AG09319 (cell line): ENCODE measurements around the gene PRKCB.

Experiments used
- DNase-seq: peaks from one replicate; pipeline ENCODE4 v3.0.0-alpha.2; 2010; ENCODE audit warnings: low read depth; ENCODE audit errors: extremely low read depth
- TF ChIP-seq, protein P1 (sequence below): IDR thresholded peaks from 2 replicates; pipeline ENCODE4 v1.5.1; 2011; ENCODE audit warnings: low read depth, mild to moderate bottlenecking, inconsistent platforms, low read length, moderate library complexity

Gene PRKCB

DNA sequence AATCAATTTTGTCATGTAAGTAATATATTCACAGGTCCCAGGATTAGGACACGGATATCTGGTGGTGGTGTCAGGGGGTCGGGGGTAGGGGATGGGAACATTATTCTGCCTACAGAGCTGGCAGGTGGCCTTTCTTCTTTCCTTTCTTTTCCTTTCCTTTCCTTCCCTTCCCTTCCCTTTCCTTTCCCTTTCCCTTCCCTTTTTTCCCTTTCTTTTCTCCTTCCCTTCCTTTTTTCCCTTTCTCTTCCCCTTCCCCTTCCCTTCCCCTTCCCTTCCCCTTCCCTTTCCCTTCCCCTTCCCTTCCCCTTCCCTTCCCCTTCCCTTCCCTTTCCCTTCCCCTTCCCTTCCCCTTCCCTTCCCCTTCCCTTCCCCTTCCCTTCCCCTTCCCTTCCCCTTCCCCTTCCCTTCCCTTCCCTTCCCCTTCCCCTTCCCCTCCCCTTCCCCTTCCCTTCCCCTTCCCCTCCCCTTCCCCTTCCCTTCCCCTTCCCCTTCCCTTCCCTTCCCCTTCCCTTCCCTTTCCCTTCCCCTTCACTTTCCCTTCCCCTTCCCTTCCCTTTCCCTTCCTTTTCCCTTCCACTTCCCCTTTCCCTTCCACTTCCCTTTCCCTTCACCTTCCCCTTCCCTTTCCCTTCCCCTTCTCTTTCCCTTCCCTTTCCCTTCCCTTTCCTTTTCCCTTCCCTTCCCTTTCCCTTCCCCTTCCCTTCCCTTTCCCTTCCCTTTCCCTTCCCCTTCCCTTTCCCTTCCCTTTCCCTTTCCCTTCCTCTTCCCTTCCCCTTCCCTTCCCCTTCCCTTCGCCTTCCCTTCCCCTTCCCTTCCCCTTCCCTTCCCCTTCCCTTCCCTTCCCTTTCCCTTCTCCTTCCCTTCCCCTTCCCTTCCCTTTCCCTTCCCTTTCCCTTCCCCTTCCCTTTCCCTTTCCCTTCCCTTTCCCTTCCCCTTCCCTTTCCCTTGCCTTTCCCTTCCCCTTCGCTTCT lies 145.9 kb downstream of the PRKCB start:
- DNase-seq, result no peak
- TF ChIP-seq, protein P1, sequence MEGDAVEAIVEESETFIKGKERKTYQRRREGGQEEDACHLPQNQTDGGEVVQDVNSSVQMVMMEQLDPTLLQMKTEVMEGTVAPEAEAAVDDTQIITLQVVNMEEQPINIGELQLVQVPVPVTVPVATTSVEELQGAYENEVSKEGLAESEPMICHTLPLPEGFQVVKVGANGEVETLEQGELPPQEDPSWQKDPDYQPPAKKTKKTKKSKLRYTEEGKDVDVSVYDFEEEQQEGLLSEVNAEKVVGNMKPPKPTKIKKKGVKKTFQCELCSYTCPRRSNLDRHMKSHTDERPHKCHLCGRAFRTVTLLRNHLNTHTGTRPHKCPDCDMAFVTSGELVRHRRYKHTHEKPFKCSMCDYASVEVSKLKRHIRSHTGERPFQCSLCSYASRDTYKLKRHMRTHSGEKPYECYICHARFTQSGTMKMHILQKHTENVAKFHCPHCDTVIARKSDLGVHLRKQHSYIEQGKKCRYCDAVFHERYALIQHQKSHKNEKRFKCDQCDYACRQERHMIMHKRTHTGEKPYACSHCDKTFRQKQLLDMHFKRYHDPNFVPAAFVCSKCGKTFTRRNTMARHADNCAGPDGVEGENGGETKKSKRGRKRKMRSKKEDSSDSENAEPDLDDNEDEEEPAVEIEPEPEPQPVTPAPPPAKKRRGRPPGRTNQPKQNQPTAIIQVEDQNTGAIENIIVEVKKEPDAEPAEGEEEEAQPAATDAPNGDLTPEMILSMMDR, result no peak

DNA sequence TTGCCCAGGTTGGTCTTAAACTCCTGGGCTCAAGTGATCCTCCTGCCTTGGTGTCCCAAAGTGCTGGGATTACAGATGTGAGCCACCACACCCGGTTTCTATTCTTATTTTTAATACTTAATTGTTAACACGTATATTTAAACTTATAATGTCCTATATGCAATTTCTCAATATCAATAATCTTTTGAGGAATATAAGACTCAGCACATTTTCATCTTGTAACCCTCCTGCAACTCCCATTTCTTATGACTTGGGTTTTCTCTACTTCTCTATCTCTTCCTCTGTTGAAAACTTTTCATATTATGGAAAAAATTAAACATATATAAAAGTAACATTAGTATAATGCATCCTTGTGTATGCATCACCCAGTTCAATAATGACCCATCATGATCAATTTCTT lies 150.7 kb downstream of the PRKCB start:
- TF ChIP-seq, protein P1, result no peak

DNA sequence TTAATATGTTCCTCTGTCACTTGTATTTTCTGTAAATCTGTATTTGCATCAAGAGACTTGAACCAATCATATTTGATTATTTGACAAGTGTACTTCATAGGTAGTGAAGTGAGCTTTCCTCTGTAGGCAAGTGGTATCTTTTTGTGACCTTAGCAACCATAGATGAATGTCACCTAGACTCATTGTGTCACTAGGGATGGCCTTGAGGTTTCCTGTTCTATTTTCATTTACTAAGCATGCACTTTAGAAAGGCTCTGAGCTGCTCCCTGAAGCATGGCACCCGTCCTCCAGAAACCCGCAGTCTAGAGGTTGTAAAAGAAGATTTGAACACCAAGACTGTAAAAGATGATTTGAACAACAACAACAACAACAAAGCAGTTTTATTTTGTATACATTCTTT lies 151.7 kb downstream of the PRKCB start:
- TF ChIP-seq, protein P1, result no peak
- DNase-seq, result no peak

More for the DNA sequence above, 150.7 kb downstream of the PRKCB start:
- DNase-seq, result no peak

DNA sequence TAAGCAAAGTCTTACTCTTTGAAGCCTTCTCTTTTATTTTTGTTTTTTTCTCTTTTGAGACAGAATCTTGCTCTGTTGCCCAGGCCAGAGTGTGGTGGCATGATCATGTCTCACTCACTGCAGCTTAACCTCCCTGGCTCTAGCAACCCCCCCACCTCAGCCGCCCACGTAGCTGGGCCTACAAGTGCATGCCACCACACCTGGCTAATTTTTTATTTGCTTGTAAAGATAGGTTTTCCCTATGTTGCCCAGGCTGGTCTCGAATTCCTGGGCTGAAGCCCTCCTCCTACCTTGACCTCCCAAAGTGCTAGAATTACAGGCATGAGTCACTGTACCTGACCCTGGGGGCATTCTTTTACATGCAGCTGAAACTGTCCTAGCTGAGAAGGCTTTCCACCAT lies 154.7 kb downstream of the PRKCB start:
- TF ChIP-seq, protein P1, result no peak
- DNase-seq, result no peak

DNA sequence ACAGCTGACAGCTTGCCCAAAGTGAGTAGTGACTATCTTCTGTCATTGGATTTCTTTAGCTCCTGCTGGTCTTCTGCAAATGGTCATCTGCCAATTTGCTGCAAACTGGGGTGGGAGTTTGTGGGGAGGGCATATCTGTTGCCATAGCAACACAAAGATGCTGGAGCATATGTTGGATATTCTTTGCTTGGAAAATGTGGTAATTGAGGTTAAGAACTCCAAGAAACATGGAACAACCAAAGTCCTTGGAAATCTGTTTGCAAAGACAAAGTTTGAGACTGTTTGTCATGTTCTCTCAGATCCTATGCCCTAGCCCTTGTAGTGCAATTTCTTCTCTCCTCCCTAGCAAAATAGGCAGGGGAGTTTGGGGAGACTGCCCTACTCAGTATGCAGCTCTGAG lies 155.3 kb downstream of the PRKCB start:
- TF ChIP-seq, protein P1, result no peak
- DNase-seq, result no peak

DNA sequence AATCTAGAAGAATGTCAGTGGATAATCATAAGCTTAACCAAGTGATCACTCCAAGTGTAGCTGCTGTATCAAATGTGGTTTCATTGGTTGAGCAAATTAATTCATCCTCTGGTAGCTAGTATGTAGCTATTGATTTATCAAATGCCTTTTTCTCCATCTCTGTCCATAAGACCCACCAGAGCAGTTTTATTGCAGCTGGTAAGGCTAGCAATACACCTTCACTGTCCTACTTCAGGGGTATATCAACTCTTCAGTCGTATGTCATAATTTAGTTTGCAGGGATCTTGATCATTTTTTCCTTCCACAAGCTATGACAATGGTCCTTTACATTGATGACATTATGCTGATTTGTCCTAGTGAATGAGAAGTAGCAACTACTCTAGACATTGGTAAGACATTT lies 158.8 kb downstream of the PRKCB start:
- TF ChIP-seq, protein P1, result no peak
- no peak for DNase-seq

DNA sequence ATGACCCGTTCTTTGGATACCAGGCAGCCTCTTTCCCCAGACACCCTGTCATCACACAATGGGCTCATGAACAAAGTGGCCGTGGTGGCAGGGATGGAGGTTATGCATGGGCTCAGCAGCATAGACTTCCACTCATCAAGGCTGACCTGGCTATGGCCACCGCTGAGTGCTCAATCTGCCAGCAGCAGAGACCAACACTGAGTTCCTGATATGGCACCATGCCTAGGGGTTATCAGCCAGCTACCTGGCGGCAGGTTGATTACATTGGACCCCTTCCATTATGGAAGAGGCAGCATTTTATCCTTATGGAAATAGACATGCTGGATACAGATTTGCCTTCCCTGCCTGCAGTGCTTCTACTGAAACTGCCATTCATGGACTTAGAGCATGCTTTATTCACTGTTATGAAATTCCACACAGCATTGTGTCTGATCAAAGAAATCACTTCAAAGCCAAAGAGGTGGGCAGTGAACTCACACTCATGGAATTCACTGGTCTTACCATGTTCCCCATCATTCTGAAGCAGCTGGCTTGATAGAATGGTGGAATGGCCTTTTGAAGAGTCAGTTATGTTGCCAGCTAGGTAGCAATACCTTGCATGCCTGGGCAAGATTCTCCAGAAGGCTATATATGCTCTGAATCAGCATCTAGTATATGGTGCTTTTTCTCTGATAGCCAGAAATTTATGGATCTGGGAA lies 160.6 kb downstream of the PRKCB start:
- DNase-seq, result no peak
- TF ChIP-seq, protein P1, result no peak
